GM11168 (cell line): ENCODE data around the gene RNF220.
"Not testable (repeated sequence)": the region's sequence is repeated elsewhere in the genome, so short reads cannot be mapped to it uniquely, and the experiment has no call there.

Source experiments
- in situ Hi-C: fragments of 300-500 bp; cut with MboI; formaldehyde crosslinking; loops from one replicate; pipeline ENCODE4 v1.12.0; 2022; ENCODE audit warnings: low sequenced_read_pairs; ENCODE audit not compliant: unreplicated experiment

The RNF220 gene

DNA sequence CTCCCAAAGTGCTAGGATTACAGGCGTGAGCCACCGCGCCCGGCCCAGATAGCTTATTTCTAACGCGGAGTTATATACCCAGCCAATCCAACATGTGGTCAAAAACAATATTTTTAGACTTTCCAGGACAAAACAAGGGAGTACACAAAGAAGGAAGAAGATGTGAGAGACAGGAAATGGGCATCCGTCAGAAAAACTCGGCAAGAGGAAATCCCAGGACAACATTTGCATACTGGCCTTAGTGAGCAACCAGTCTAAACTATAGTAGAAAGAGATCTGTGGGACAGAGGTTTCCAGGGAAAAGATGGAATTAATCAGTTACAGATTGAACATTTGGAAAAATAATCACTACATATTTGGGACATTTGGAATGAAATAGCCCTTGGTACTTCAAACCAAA is 280.8 kb downstream of the RNF220 start:
- in situ Hi-C loops: no loop called here

GRCh38 chr1:44688760-44689446 is 283.8 kb downstream of the RNF220 start:
- in situ Hi-C loops: no loop called here

DNA sequence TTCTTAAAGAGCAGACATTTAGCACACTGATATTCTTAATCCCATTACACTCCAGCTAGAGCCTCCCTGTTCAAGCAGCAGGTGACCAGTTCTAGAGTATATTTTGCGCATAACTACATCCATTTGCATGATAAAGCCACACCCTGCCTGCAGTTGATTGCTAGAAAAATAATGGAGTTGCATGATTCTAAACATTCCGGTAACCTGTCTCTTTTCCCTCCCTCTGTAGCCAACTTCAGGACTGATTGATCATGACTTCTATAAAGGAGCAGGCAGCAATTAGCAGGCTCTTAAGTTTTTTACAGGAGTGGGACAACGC is 284.4 kb downstream of the RNF220 start:
- in situ Hi-C loops: no loop called here

DNA sequence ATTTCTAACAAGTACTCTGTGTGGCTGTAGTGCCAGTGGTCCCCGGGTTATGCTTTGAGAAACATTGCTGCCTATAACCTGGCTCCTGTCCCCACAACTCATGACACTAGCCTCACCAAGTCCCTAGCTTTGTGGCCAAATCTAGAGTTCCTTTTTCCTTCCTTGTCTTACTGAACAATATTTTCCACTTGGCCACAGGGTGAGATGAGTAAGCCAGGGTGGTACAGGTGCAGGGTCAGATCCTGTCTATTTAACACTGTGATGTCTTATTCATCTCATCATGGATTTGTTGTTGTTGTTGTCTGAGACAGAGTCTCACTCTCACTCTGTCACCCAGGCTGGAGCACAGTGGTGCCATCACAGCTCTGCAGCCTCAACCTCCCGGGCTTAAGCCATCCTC is 288.1 kb downstream of the RNF220 start:
- in situ Hi-C loops: no loop called here

DNA sequence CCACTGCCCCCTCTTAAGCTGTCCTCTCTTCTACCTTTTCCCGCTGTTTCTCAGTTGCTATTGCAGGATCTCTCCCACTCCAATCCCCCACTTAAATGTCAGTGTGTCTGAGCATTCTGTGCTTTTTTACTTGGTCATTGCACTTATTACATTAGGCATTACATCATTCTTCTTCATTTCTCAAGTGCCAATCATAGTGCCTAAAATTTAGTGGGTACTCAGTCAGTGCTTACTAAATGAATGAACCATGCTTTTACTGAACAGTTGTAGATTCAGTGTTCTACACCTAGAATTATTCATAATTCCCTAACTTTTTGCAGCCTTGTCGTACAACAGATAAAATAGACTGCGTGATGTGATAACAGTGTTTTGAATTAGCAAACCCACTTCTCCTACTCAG is 288.8 kb downstream of the RNF220 start:
- in situ Hi-C loops: no loop called here

GRCh38 chr1:44694863-44695478 is 289.9 kb downstream of the RNF220 start:
- in situ Hi-C loops: no loop called here

DNA sequence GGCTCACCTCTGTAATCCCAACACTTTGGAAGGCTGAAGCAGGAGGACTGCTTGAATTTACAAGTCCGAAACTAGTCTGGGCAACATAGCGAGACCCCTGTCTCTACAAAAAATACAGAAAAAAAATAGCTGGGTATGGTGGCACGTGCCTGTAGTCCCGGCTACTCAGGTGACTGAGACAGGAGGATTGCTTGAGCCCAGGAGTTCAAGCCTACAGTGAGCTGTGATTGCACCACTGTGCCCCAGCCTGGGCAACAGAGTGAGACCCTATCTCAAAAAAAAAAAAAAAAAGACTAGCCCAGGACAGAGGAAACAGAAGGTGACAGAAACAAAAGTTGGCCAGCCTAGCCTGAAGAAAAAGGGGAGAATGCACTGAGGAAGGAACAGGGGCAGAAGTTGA is 290.6 kb downstream of the RNF220 start:
- in situ Hi-C loops: no loop called here

- in situ Hi-C loops: no loop called here
These were observed 291.0 kb downstream of the RNF220 start for GRCh38 chr1:44696101-44696500.

DNA sequence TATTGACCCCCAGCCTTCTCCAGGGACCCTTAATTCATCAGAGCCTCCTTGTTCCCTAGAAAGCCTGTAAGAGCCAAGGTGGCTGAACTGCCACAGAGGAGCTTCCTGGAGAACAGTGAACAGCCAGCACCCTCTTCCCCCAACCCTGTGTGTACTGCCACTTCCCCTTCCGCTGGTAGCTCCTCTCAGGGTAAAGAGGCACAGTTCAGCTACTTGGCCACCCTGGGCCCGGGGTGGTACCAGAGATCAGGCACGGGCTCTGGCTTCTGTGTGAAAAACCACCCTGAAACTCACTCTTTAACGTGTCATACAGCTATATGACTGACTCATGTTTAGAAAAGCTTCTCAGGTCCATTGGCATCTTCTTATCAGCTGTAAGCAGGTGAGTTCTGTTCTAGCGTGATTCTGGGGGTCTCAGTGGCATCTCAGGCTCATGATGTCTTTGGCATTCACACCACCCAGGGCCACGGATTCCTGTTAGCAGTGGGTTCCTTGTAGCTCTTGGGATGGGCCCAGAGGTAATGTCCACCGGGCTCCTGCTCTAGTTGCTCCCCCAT is 291.8 kb downstream of the RNF220 start:
- in situ Hi-C loops: no loop called here

GRCh38 chr1:44698138-44698537 is 293.1 kb downstream of the RNF220 start:
- in situ Hi-C loops: no loop called here

- in situ Hi-C loops: not testable (repeated sequence)
These were observed 294.3 kb downstream of the RNF220 start for GRCh38 chr1:44699375-44699774.

DNA sequence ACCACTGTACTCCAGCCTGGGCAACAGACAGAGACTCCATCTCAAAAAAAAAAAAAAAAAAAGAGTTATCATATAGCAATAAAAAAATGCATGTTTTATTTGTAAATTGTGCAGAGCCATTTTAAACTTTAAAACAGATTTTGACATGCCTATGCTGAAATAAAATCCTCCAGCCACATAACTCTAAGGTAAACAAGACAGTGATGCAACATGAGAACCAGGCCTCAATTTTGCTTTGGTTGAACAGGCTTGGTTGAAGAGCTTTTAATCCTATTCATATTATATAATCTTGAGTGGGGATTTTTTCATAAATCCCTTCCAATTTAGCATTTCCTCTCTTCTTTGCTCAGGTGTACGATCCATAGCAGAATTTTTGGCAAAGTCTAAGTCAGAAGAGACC is 295.5 kb downstream of the RNF220 start:
- in situ Hi-C loops: no loop called here

GRCh38 chr1:44701141-44701573 is 296.1 kb downstream of the RNF220 start:
- in situ Hi-C loops: no loop called here
